LoVo (cell line): Measurements from ENCODE around the gene SNAP91.

Experiments
- DNase-seq: peaks from one replicate; pipeline ENCODE4 v3.0.0-alpha.2; 2016; ENCODE audit warnings: low spot score

Gene SNAP91

GRCh38 chr6:83536647-83537589 lies 172.0 kb downstream of the SNAP91 start:
- no peak for DNase-seq

DNA sequence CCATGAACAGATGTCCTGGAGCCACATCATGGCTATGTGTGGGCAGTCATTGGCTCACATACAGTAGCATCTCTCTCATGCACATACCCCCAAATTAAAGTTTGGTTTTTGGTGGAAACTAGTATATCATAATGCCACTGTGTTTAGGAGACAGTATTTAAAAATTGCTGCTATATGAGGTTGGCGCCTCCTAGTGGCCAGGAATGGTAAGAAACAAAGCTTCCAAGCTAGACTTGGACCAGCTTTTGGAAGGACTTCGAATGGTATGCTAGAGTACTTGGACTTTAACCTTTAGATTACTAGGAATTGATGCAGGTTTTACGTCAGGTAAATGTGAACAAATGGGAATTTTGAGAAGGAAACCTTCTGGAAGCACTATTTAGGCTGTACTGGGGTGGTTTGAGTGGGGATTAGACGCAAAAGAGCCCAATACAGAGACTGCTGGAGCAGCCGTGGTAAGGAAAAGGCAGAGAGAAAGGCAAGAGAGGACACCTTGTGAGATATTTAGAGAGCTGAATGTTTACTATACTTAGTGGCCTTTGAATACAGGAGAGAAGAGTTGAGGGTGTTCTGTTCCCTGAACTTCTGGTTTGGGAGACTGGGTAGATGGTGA lies 172.8 kb downstream of the SNAP91 start:
- peak; percentile 51 for DNase-seq

DNA sequence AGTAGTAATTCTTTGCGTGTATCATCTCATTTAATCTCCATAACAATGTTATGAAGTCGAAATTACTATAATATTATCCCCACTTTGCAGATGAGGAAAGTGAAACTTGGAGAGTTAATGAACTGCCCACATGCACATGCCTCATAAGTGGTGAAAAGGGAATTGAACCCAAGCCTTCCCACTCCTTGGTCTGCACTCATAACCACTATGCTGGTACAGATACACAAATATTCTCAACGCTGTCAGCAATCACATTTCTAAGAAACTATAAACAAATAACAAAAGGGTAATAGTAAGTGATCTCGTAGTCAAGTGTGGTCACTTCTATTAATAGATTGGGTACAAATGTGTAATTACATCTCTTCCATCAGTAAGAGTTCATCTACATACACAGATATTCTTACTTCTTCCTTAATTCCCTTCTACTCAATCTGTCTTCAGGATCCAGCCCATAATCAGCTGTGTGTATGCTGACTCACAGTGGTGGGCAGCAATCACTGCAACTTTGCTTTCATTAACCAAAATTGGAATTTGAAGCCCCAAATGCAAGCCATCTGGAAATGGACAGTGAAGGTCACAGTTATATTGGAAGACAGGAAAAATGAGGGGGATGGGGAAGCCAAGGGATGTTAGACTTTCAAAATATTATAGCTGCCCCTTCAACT lies 190.0 kb downstream of the SNAP91 start:
- DNase-seq, result no peak

- DNase-seq, result no peak
These were observed 191.4 kb downstream of the SNAP91 start for GRCh38 chr6:83517500-83517899.

GRCh38 chr6:83514866-83515466 lies 193.9 kb downstream of the SNAP91 start:
- DNase-seq, result peak; percentile 72

GRCh38 chr6:83514466-83514865 lies 194.4 kb downstream of the SNAP91 start:
- no peak for DNase-seq

DNA sequence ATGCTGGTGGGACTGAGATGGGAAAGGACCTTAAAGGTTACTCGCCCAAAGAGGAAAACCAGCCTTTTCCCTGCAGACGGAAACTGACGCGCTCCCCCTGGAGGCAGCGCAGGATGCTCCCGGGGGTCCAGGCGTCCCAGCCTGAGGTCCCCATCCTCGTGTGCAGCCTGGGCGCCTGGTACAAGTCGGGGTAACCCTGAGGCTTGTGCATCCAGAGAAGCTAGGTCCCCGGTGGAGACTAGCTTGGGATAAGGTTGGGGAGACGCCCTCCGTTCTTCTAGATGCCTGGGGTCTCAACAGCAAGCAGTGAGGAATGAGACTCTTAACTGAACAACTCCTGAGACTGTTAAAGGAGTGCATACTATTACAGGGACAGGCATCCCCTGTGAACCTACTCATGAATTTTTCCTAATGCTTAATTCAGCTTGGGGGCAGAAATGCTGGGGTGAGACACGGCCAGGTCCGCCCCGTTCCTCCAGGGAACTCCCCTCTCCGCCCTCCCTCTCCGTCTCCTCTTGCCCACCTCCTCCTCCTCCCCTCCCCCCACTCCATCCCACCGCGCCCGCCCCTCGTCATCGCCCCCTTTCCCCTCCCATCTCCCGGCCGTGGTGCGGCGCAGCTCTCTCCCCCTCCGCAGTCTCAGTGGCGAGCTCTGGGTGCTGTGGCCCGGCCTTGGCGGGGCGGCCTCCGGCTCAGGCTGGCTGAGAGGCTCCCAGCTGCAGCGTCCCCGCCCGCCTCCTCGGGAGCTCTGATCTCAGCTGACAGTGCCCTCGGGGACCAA lies 196.8 kb downstream of the SNAP91 start, which contains the start of gene PRSS35:
Gene PRSS35, plus strand, starts transcription at position 634 of the 781 bp plus-strand sequence. CDS start 10,908 bp downstream, outside the sequence.
- DNase-seq, result peak; percentile 53

DNA sequence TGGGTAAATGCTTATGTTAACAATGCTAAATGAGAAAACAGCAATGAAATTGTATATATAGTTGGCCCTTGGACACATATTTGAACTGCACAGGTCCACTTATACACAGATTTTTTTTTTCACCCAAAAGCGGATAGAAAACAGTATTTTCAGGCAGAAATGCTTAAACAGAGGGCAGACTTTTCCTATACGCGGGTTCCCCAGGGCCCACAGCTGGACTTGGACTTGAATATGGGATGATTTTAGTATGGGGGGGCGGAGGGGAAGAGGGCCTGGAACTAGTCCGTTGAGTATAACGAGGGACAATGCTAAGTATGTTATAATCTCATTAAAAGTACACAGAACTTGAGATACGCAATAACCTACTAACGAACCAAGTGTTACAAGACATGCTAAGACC lies 197.6 kb downstream of the SNAP91 start:
- no peak for DNase-seq

GRCh38 chr6:83510791-83511190 lies 198.1 kb downstream of the SNAP91 start:
- no peak for DNase-seq

GRCh38 chr6:83509441-83509840 lies 199.5 kb downstream of the SNAP91 start:
- peak; percentile 49 for DNase-seq

DNA sequence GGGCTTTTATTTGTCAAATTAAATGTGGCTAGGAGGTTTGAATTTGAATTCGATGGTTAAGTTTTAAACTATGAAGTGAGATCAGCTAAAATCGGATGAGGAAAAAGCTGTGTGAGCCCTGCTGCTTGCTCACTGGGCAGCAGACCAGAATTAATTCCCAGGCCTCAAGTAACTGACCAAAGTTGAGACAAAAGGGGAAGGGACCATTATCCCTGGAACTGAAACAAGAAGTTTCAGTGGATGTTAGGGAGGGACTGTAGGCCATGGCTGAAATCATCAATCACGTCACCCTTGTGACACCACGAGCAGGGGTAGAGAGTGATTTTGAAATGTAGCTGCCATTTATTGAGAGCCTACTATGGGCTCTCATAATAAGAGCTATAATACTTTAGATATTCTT lies 203.5 kb downstream of the SNAP91 start:
- DNase-seq, result no peak
